ENCODE results near the gene SRP19.

Gene SRP19

DNA sequence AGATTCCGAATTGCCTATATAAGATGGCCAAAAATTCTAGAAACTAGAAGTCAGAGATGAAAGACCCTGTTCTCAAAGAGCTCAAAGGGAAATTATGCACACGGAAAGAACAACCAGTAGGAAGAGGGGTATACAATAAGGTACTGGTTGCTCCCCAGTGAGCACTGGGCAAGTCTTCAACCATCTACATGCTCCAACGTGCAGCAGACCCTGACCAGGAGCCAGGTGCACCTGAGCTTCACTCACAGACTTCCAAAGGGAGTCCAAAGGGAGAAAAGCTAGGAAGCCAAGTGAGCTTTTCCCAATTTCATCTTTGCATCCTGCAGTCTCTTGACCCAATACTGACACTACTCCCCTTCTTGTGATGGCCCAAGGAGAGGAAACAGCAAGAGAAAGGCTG is 57.0 kb downstream of the SRP19 start:
- no peak for FAIRE-seq
- no peak for DNase-seq (ENCODE audit: extremely low spot score, insufficient read length, low read depth)

DNA sequence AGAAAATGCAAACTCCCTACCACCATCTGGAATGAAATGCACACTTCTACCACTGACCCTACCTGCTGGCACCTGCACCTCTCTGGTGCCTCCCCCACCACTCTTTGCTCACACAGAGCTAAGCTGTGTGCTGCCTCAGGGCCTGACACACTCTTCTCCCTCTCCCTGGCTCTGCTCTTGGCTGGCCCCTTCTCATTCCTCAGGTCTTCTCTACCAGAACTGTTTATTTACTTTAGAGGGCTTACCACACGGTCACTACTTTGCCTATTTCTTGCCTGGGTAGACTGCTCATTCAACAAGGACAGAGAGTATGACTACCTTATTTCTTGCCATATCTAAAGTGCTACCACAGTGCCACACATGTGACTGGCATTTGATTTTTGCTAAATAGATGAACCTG is 57.6 kb downstream of the SRP19 start:
- no peak for DNase-seq (ENCODE audit: extremely low spot score, insufficient read length, low read depth)
- FAIRE-seq = no peak

Data from GM18507 (cell line).